Measurements from ENCODE around the gene BPGM. TPM values are rescaled to one million over a fixed set of nuclear protein-coding genes. Genes with fewer than 3 reads are reported as not detected.

The BPGM gene
- total RNA-seq, 4 donors from 2014 or later: 8.8 to 24.9 (median 24.0) TPM

DNA sequence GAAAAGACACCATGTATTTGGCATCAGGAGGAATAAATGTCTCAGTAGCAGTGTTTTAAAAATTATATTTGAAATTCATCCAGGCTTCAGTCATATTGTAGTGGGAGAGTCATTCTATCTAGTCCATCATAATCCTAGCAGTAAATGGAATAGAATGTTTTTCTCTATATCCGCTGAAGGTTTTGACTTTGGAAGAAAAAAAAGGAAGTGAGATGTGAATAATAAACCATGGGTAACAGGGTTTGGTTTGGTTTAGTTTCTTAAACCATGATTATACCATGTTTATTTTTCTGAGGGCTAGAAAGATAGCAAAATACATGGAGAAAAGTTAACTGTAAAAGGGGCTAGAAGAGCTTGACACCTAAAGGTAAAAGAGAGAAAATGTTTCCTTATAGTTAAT, 16.4 kb upstream of the BPGM start:
- WGBS, 2 donors: 69 to 78% methylated on average over 1 of the region's 1 CpG
- peaks cover 0 to 2% of the 10 kb centered on the region in 2 donors for H3K27me3 ChIP-seq
- TF ChIP-seq EP300 (IDR thresholded peaks at IDR 0.05) (no peak), POLR2A (IDR thresholded peaks at IDR 0.05) (no peak)
- TF ChIP-seq, protein P1, sequence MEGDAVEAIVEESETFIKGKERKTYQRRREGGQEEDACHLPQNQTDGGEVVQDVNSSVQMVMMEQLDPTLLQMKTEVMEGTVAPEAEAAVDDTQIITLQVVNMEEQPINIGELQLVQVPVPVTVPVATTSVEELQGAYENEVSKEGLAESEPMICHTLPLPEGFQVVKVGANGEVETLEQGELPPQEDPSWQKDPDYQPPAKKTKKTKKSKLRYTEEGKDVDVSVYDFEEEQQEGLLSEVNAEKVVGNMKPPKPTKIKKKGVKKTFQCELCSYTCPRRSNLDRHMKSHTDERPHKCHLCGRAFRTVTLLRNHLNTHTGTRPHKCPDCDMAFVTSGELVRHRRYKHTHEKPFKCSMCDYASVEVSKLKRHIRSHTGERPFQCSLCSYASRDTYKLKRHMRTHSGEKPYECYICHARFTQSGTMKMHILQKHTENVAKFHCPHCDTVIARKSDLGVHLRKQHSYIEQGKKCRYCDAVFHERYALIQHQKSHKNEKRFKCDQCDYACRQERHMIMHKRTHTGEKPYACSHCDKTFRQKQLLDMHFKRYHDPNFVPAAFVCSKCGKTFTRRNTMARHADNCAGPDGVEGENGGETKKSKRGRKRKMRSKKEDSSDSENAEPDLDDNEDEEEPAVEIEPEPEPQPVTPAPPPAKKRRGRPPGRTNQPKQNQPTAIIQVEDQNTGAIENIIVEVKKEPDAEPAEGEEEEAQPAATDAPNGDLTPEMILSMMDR (IDR thresholded peaks at IDR 0.05): no peak
- H3K27ac ChIP-seq: no peak overlapping the region
- H3K9me3 ChIP-seq: no peaks in the 10 kb centered on the region
- DNase-seq (ENCODE audit: low spot score in 2 of 2): no peak
- no peaks in the 10 kb centered on the region for H3K36me3 ChIP-seq
- peaks cover 0 to 6% (median 0%) of the 10 kb centered on the region in 4 donors for H3K4me1 ChIP-seq
- H3K4me3 ChIP-seq: no peak overlapping the region

GRCh38 chr7:134630893-134631292, 15.8 kb upstream of the BPGM start:
- Histone ChIP-seq H3K4me1 (peaks cover 0 to 10% (median 0%) of the 10 kb centered on the region in 4 donors), H3K36me3 (no peaks in the 10 kb centered on the region), H3K27ac (no peak overlapping the region), H3K4me3 (no peak overlapping the region), H3K27me3 (peaks cover 0 to under 1% of the 10 kb centered on the region in 2 donors), H3K9me3 (no peaks in the 10 kb centered on the region)
- TF ChIP-seq POLR2A (IDR thresholded peaks at IDR 0.05) (no peak), EP300 (IDR thresholded peaks at IDR 0.05) (no peak)
- TF ChIP-seq, protein P1 (IDR thresholded peaks at IDR 0.05): no peak
- DNase-seq (ENCODE audit: low spot score in 2 of 2): no peak

DNA sequence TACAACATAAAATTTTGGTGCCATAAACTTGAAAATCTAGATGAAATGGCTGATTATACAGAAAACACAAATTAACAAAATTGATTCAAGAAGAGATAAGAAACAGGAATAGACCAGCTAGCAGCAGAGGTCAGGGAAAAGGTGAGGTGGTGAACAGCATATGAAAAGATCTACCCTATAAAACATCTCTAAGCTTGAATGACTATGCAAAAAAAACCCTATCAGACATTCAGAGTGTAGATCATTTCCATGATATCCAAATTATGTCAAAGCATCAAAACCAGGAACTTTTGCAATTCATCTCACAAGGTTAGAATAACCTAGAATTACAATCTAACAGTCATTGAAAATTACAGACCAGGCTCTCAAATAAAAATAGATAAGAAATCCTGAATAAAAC, 14.6 kb upstream of the BPGM start:
- H3K27me3 ChIP-seq: no peaks in the 10 kb centered on the region
- no peak overlapping the region for H3K27ac ChIP-seq
- no peaks in the 10 kb centered on the region for H3K36me3 ChIP-seq
- H3K9me3 ChIP-seq: no peaks in the 10 kb centered on the region
- no peak overlapping the region for H3K4me3 ChIP-seq
- peaks cover 0 to 10% (median 0%) of the 10 kb centered on the region in 4 donors for H3K4me1 ChIP-seq
- no peak for TF ChIP-seq POLR2A (IDR thresholded peaks at IDR 0.05)
- TF ChIP-seq EP300 (IDR thresholded peaks at IDR 0.05): no peak
- TF ChIP-seq, protein P1 (IDR thresholded peaks at IDR 0.05): no peak
- no peak for DNase-seq (ENCODE audit: low spot score in 2 of 2)

GRCh38 chr7:134632937-134633540, 13.6 kb upstream of the BPGM start:
- no peaks in the 10 kb centered on the region for H3K9me3 ChIP-seq
- DNase-seq (ENCODE audit: low spot score in 2 of 2): no peak
- no peak overlapping the region for H3K27ac ChIP-seq
- no peaks in the 10 kb centered on the region for H3K36me3 ChIP-seq
- H3K27me3 ChIP-seq: no peaks in the 10 kb centered on the region
- TF ChIP-seq, protein P1 (IDR thresholded peaks at IDR 0.05): peak; percentile 28 to 49 (median 40)
- TF ChIP-seq POLR2A (IDR thresholded peaks at IDR 0.05) (no peak), EP300 (IDR thresholded peaks at IDR 0.05) (no peak)
- H3K4me3 ChIP-seq: no peak overlapping the region
- peaks cover 0 to 10% (median 0%) of the 10 kb centered on the region in 4 donors for H3K4me1 ChIP-seq
- 33 to 37% methylated on average over 5 of the region's 5 CpGs for WGBS, 2 donors

DNA sequence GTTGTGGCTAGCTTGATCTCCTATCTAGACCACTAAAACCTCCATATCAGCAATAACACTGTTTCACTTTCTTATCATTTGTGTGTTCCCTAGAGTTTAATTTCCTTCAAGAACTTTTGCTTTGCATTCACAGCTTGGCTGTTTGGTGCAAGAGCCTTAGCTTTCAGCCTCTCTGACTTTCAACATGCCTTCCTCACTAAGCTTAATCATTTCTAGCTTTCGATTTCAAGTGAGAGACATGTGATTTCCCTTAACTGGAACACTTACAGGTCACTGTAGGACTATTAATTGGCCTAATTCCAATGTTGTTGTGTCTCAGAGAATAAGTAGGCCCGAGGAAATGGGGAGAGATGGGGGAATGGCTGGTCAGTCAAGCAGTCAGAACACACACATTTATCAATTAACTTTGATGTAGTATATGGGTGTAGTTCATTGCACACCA, 10.6 kb upstream of the BPGM start:
- TF ChIP-seq POLR2A (IDR thresholded peaks at IDR 0.05) (no peak), EP300 (IDR thresholded peaks at IDR 0.05) (no peak)
- TF ChIP-seq, protein P1 (IDR thresholded peaks at IDR 0.05): no peak
- H3K9me3 ChIP-seq: no peaks in the 10 kb centered on the region
- no peaks in the 10 kb centered on the region for H3K27me3 ChIP-seq
- peaks cover 0 to 10% (median 0%) of the 10 kb centered on the region in 4 donors for H3K4me1 ChIP-seq
- no peaks in the 10 kb centered on the region for H3K36me3 ChIP-seq
- H3K27ac ChIP-seq: no peak overlapping the region
- DNase-seq (ENCODE audit: low spot score in 2 of 2): no peak
- H3K4me3 ChIP-seq: no peak overlapping the region
- 44 to 47% methylated on average over 2 of the region's 2 CpGs for WGBS, 2 donors

Data from tibial nerve (tissue), 4 donors.